GM13977 (cell line): Measurements from ENCODE around the gene CAMK2G.

Experiments used
- DNase-seq: peaks from one replicate; pipeline ENCODE4 v3.0.0; 2012; ENCODE audit warnings: low spot score
- in situ Hi-C: fragments of 300-500 bp; cut with MboI; formaldehyde crosslinking; loops from one replicate; pipeline ENCODE4 v1.12.0; 2022; ENCODE audit warnings: low sequenced_read_pairs, low pct_unique_long_range_greater_than_20kb, mixed read lengths, inconsistent platforms; ENCODE audit not compliant: unreplicated experiment
- TF ChIP-seq, protein P1 (sequence below): IDR thresholded peaks from 2 replicates; pipeline ENCODE4 v1.5.1; 2012; ENCODE audit warnings: mild to moderate bottlenecking, control low read depth; ENCODE audit not compliant: insufficient read depth; ENCODE audit errors: extremely low read depth, missing control alignments

Gene CAMK2G

DNA sequence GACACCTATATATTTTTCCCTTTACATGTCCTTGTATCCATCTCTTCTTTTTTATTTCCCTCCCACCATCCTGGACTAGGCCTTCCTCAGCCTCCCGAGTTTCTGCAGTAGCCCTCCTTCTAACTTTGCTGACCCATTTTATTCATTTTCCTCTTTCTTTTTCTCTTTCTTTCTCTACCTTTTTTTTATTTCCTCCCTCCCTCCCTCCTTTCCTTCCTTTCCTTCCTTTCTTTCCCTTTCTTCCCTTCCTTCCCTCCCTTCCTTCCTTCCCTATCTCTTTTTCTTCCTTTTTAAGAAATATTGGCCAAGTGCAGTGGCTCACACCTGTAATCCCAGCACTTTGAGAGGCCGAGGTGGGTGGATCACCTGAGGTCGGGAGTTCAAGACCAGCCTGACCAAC, 9.7 kb upstream of the CAMK2G start:
- no peak for DNase-seq
- in situ Hi-C loops, result loop anchor here (5.0 to 25.0 kb wide), 4 partner anchors 37 to 353 kb away; no protein-coding TSS in a partner anchor

DNA sequence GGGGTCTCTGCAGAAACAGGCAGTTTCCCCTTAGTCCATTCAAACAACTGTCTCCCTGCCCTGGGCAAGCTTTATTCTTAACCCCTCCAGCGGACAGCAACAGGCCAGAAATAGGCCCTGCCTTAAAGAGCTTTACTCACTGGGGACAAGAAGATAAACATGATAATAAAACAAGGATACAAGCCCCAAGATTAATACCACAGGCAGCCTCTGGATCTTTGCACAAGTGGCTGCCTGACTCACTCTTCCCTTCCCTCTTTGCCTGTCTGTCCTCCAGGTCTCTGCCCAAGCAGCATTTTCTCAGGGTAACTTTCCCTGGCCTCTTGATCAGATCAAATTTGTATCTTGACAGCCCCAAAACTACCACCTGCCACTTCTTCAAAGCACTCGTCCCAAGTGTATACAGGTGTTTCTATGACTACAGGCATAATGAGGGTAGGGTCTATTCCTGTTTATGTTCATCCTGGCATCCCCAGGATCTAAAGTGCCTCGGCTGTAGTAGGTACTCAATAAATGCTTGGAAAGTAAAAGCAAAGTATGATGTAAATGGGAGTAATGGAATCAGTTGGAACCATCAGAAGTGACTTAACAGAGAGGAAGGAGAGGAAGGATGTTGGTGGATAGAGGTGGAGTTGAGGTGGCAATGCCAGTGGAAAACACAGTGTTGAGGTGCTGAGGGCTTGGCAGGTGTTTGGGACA, 7.0 kb upstream of the CAMK2G start:
- in situ Hi-C loops, result loop anchor here (5.0 to 25.0 kb wide), 4 partner anchors 34 to 356 kb away; no protein-coding TSS in a partner anchor
- DNase-seq, result no peak
- TF ChIP-seq, protein P1, sequence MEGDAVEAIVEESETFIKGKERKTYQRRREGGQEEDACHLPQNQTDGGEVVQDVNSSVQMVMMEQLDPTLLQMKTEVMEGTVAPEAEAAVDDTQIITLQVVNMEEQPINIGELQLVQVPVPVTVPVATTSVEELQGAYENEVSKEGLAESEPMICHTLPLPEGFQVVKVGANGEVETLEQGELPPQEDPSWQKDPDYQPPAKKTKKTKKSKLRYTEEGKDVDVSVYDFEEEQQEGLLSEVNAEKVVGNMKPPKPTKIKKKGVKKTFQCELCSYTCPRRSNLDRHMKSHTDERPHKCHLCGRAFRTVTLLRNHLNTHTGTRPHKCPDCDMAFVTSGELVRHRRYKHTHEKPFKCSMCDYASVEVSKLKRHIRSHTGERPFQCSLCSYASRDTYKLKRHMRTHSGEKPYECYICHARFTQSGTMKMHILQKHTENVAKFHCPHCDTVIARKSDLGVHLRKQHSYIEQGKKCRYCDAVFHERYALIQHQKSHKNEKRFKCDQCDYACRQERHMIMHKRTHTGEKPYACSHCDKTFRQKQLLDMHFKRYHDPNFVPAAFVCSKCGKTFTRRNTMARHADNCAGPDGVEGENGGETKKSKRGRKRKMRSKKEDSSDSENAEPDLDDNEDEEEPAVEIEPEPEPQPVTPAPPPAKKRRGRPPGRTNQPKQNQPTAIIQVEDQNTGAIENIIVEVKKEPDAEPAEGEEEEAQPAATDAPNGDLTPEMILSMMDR, result no peak

More for the DNA sequence above, 9.7 kb upstream of the CAMK2G start:
- TF ChIP-seq, protein P1, result no peak

DNA sequence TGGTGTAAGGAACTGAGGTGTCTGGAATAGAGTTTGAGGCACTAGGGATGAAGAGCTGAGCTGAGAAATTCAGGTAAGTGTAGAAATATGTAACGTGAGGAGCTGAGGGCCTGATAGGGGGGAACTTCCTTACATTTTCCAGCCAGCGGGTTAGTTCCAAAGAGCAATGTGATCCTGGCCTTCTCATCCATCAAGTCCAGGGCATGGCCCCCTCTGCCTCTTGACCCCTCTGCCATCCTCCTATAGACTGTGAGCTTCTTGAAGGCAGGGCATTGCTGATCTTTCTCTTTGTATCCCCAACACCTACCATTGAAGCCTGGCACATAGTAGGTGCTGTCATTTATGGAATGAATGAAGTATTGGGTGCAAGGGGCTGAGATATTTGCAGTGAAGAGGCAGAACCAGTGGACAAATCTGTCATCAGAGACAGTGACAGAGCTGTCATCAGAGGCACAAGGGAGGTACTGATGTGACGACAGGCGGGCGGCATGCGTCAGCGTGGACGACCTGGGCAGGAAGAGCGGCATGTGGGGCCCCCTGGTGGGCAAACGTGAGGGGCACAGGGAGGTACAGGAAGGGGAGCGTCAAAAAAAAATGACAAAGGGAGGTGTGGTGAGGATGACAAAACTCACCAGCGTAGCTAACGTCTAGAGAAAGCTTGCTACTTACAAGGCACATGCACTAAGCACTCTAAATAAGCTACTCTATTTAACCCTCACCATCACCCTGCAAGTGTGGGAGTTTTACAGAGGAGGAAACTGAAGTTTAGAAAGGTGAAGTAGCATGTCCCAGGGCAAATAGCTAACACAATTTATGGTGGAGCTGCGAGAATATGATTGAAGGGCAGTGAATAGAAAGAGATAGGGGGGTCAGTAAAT, 5.2 kb upstream of the CAMK2G start:
- TF ChIP-seq, protein P1, result peak; percentile 97
- DNase-seq, result peak; percentile 84
- in situ Hi-C loops, result loop anchor here (5.0 to 25.0 kb wide), 4 partner anchors 32 to 358 kb away; no protein-coding TSS in a partner anchor

DNA sequence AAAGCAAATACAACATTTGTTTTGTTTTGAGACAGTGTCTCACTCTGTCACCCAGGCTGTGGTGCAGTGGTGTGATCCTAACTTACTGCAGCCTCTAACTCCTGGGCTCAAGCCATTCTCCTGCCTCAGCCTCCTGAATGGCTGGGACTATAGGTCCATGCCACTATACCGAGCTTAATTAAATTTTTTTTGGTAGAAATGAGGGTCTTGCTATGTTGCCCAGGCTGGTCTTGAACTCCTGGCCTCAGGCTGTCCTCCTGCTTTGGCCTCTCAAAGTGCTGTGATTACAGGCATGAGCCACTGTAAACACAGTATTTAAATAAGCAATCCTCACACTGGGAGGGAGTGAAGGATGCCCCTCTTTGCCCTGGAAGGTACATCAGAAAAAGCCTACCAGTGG, 4.0 kb upstream of the CAMK2G start:
- TF ChIP-seq, protein P1, result no peak
- DNase-seq, result no peak
- in situ Hi-C loops, result loop anchor here (25.0 kb wide), 1 partner anchor 359 kb away; no protein-coding TSS in a partner anchor

DNA sequence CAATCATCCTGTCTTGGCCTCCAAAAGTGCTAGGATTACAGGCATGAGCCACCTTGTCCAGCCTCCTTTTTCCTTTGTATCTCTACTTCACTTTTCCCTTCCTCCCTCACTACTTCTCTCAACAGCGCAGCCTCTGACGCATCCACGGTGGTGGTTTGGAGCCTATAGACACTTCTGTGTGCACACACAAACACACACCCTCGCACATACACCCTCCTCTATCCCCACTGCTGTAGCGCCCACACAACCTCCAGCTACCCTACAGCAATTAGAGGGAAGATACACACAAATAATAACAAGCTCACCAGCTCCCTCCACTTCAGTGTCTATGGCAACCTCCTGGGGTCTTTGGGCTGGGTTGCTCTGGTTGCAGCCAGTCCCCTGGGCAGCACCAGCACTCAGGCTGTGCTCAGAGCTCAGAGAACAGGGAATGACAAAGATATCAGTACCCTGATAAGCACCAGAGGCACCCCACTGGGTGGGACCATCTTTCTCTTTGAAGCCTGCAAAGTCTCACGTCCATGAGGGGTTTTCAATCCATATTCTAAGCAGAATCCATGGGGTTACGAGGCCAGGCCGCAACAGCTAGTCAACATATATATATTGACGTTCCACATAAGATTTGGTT, 3.3 kb upstream of the CAMK2G start:
- in situ Hi-C loops, result loop anchor here (25.0 kb wide), 1 partner anchor 360 kb away; no protein-coding TSS in a partner anchor
- TF ChIP-seq, protein P1, result no peak

DNA sequence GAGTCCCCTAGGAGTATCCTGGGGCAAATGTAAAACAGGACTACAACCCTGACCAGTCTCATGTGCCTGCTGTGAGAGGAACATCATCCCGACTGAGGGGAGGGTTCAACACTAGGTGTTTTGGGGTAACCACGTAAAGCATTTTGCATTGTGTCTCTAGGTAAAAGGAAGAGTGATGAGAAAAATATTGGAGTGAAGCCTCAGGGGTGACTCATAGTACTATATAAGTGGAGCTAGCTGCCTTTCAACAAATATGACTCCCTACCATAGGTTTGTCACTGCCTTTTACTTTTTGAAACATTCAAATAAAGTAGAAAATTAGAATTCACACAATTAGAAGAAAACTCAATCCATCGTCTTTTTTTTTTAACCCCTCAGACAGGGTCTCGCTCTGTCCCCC, 2.6 kb upstream of the CAMK2G start:
- in situ Hi-C loops, result loop anchor here (25.0 kb wide), 1 partner anchor 360 kb away; no protein-coding TSS in a partner anchor
- TF ChIP-seq, protein P1, result no peak
- no peak for DNase-seq

More for the DNA sequence above, 3.3 kb upstream of the CAMK2G start:
- DNase-seq, result no peak
